ENCODE results near the gene TRPM1. TPM values are rescaled to one million over a fixed set of nuclear protein-coding genes. Genes with fewer than 3 reads are reported as not detected.

Gene TRPM1
- total and polyA plus RNA-seq, 4 donors: 0.09 TPM; not detected in 3

GRCh38 chr15:30956216-30957124 lies 145.1 kb downstream of the TRPM1 start:
- H3K36me3 ChIP-seq (ENCODE audit: control insufficient read depth in 4 of 4, insufficient read depth in 4 of 4, low read length in 4 of 4): peaks cover 18 to 56% (median 46%) of the 10 kb centered on the region in 4 donors

GRCh38 chr15:30954674-30955073 lies 146.9 kb downstream of the TRPM1 start:
- DNase-seq (no peak), ATAC-seq (ENCODE audit: insufficient read depth, low FRiP score) (no peak)
- Histone ChIP-seq H3K27ac (ENCODE audit: low read depth in 1 of 2, low read length in 1 of 2) (no peak overlapping the region), H3K9ac (ENCODE audit: insufficient read depth in 1 of 2, low read length in 2 of 2) (no peak overlapping the region), H3K4me1 (ENCODE audit: control insufficient read depth in 5 of 5, insufficient read depth in 5 of 5, low read length in 5 of 5) (peaks cover 0 to 4% (median 0%) of the 10 kb centered on the region in 5 donors), H3K4me3 (no peak overlapping the region), H3K27me3 (ENCODE audit: control insufficient read depth in 3 of 3, insufficient read depth in 3 of 3, low read length in 2 of 3) (no peaks in the 10 kb centered on the region), H3K9me3 (ENCODE audit: control insufficient read depth in 4 of 4, insufficient read depth in 3 of 4, low read length in 3 of 4) (no peaks in the 10 kb centered on the region), H3K36me3 (ENCODE audit: control insufficient read depth in 4 of 4, insufficient read depth in 4 of 4, low read length in 4 of 4) (peaks cover 23 to 59% (median 49%) of the 10 kb centered on the region in 4 donors)
- TF ChIP-seq CTCF (IDR thresholded peaks at IDR 0.05; ENCODE audit: control extremely low read depth, extremely low read depth): no peak
- 93 to 96% methylated on average over 1 of the region's 1 CpG for WGBS, 2 donors

More at GRCh38 chr15:30956216-30957124, 145.1 kb downstream of the TRPM1 start:
- no peak for DNase-seq
- peaks cover 0 to 4% (median 0%) of the 10 kb centered on the region in 5 donors for H3K4me1 ChIP-seq (ENCODE audit: control insufficient read depth in 5 of 5, insufficient read depth in 5 of 5, low read length in 5 of 5)
- no peaks in the 10 kb centered on the region for H3K27me3 ChIP-seq (ENCODE audit: control insufficient read depth in 3 of 3, insufficient read depth in 3 of 3, low read length in 2 of 3)
- TF ChIP-seq CTCF (IDR thresholded peaks at IDR 0.05; ENCODE audit: control extremely low read depth, extremely low read depth): no peak
- WGBS, 2 donors: 89% methylated on average over 6 of the region's 6 CpGs
- ATAC-seq (ENCODE audit: insufficient read depth, low FRiP score): no peak
- no peaks in the 10 kb centered on the region for H3K9me3 ChIP-seq (ENCODE audit: control insufficient read depth in 4 of 4, insufficient read depth in 3 of 4, low read length in 3 of 4)
- H3K9ac ChIP-seq (ENCODE audit: insufficient read depth in 1 of 2, low read length in 2 of 2): no peak overlapping the region
- H3K4me3 ChIP-seq: no peak overlapping the region
- H3K27ac ChIP-seq (ENCODE audit: low read depth in 1 of 2, low read length in 1 of 2): no peak overlapping the region

- Histone ChIP-seq H3K27ac (ENCODE audit: low read depth in 1 of 2, low read length in 1 of 2) (peak overlapping the region in 1 of 2 donors; percentile 7), H3K4me1 (ENCODE audit: control insufficient read depth in 5 of 5, insufficient read depth in 5 of 5, low read length in 5 of 5) (peaks cover 0 to 4% (median 0%) of the 10 kb centered on the region in 5 donors), H3K9ac (ENCODE audit: insufficient read depth in 1 of 2, low read length in 2 of 2) (no peak overlapping the region), H3K36me3 (ENCODE audit: control insufficient read depth in 4 of 4, insufficient read depth in 4 of 4, low read length in 4 of 4) (peaks cover 24 to 66% (median 50%) of the 10 kb centered on the region in 4 donors), H3K27me3 (ENCODE audit: control insufficient read depth in 3 of 3, insufficient read depth in 3 of 3, low read length in 2 of 3) (no peaks in the 10 kb centered on the region), H3K4me3 (no peak overlapping the region), H3K9me3 (ENCODE audit: control insufficient read depth in 4 of 4, insufficient read depth in 3 of 4, low read length in 3 of 4) (peaks cover 0 to 2% (median 0%) of the 10 kb centered on the region in 4 donors)
- ATAC-seq (ENCODE audit: insufficient read depth, low FRiP score) (peak; percentile 62), DNase-seq (peak in 1 of 3 donors; percentile 5)
- WGBS, 2 donors: 84 to 86% methylated on average over 7 of the region's 7 CpGs
- no peak for TF ChIP-seq CTCF (IDR thresholded peaks at IDR 0.05; ENCODE audit: control extremely low read depth, extremely low read depth)
Observed at GRCh38 chr15:30953731-30954378, 147.7 kb downstream of the TRPM1 start.

All from lung (tissue), 12 donors.